K562 (cell line): Measurements from ENCODE around the gene KLK1. TPM values are rescaled to one million over a fixed set of nuclear protein-coding genes. Genes with fewer than 3 reads are reported as not detected.
A peak's percentile ranks its signal among the peaks of the same experiment; 100 is the strongest.

ENCODE experiments used
- ATF4 ChIP-seq: fragments of 450-650 bp; formaldehyde crosslinking; IDR thresholded peaks from 2 replicates; pipeline ENCODE4 v1.4.0; 2022; ENCODE audit warnings: mild to moderate bottlenecking, moderate library complexity
- CHD7 ChIP-seq: fragments of 200-600 bp; sonication (generic); IDR thresholded peaks from one replicate; pipeline ENCODE4 v1.6.1; 2012; ENCODE audit warnings: mild to moderate bottlenecking, low read depth, low read length, inconsistent platforms
- ETV5 ChIP-seq: sonication (generic); formaldehyde crosslinking; IDR thresholded peaks from 2 replicates; pipeline ENCODE4 v1.4.0; 2020; ENCODE audit warnings: low read depth, mild to moderate bottlenecking, missing genetic modification reagents
- GATAD2B ChIP-seq: fragments of 450-650 bp; IDR thresholded peaks from 2 replicates; pipeline ENCODE4 v1.6.1; 2017; ENCODE audit warnings: mild to moderate bottlenecking, borderline replicate concordance
- HNRNPUL1 ChIP-seq: fragments of 200-400 bp; formaldehyde crosslinking; IDR thresholded peaks from 2 replicates; pipeline ENCODE4 v1.6.1; 2017; ENCODE audit warnings: low read length
- MBD2 ChIP-seq: sonication (generic); IDR thresholded peaks from 2 replicates; pipeline ENCODE4 v1.6.1; 2016; ENCODE audit warnings: low read depth, borderline replicate concordance
- NR2F6 ChIP-seq: fragments of 450-650 bp; formaldehyde crosslinking; IDR thresholded peaks from 2 replicates; pipeline ENCODE4 v1.4.0; 2020; ENCODE audit warnings: mild to moderate bottlenecking
- RBM17 ChIP-seq: fragments of 200-400 bp; formaldehyde crosslinking; IDR thresholded peaks from 2 replicates; pipeline ENCODE4 v1.6.1; 2017; ENCODE audit warnings: low read depth, mild to moderate bottlenecking, low read length, borderline replicate concordance
- RFX1 ChIP-seq: fragments of 450-650 bp; IDR thresholded peaks from 2 replicates; pipeline ENCODE4 v1.6.1; 2016; ENCODE audit warnings: mild to moderate bottlenecking, moderate library complexity
- TEAD1 ChIP-seq, 2 experiments: fragments of 450-650 bp in 1 of 2; sonication (generic) in 1 of 2; formaldehyde crosslinking; IDR thresholded peaks; 2 replicates each; pipeline versions ENCODE4 v1.4.0 to v1.8.0; 2020 to 2022; ENCODE audit warnings: mild to moderate bottlenecking in 2 of 2, missing genetic modification reagents in 1 of 2
- TRIM28 ChIP-seq: fragments of 450-650 bp; IDR thresholded peaks from 2 replicates; pipeline ENCODE4 v1.6.1; 2017
- U2AF1 ChIP-seq: fragments of 200-400 bp; formaldehyde crosslinking; optimal IDR thresholded peaks from 2 replicates; pipeline ENCODE3; 2017; ENCODE audit warnings: mild to moderate bottlenecking, low read depth, low read length, moderate library complexity
- ZNF232 ChIP-seq: sonication (generic); formaldehyde crosslinking; IDR thresholded peaks from 2 replicates; pipeline ENCODE4 v1.8.0; 2022; ENCODE audit warnings: mild to moderate bottlenecking, missing genetic modification reagents
- ZNF445 ChIP-seq: fragments of 250-450 bp; sonication (Bioruptor Pico); IDR thresholded peaks from 2 replicates; pipeline ENCODE4 v1.4.0; 2020; ENCODE audit warnings: low read depth, mild to moderate bottlenecking, moderate library complexity
- ZNF778 ChIP-seq: fragments of 450-650 bp; formaldehyde crosslinking; IDR thresholded peaks from 2 replicates; pipeline ENCODE4 v1.4.0; 2020; ENCODE audit warnings: mild to moderate bottlenecking, moderate library complexity
- polyA plus RNA-seq, 8 experiments: library from polyadenylated mRNA; depleted of rRNA in 4 of 8; stranded (reverse) in 5 of 8; unstranded in 3 of 8; fragments of >200 nt; fragmentation: Nextera tagmentation in 2 of 8; fragmentation: Illumina TruSeq in 1 of 8; extraction: Ambion mirVana in 2 of 8; extraction: Trizol in 1 of 8; gene quantifications; 2 replicates each; pipeline versions ENCODE4 v1.2.1 to v1.2.3, GENCODE V29; 2011 to 2014; ENCODE audit warnings: inconsistent platforms in 1 of 8, missing spikeins in 1 of 8
- total RNA-seq, 7 experiments: library from RNA; depleted of rRNA in 6 of 7; stranded (reverse); fragments of >200 nt in 6 of 7; fragmentation: Illumina TruSeq in 2 of 7; extraction: Trizol in 2 of 7; gene quantifications; 2 replicates each; pipeline versions ENCODE4 v1.2.1 to v1.2.3, GENCODE V29; 2011 to 2021; ENCODE audit warnings: low replicate concordance in 1 of 7

Gene KLK1
- total and polyA plus RNA-seq, 9 of the 15 experiments (the other 6 are each of a cell fraction or from before 2014, with no cell fraction given): 0.87 to 15.4 (median 9.1) TPM

GRCh38 chr19:50804420-50805272 is 18.9 kb downstream of the KLK1 start (continued):
- no peak for TF ChIP-seq CHD7
- no peak for TF ChIP-seq HNRNPUL1
- no peak for TF ChIP-seq TRIM28
- TF ChIP-seq RBM17: no peak
- no peak for TF ChIP-seq ZNF445 (CRISPR knock-in tag)
- TF ChIP-seq ZNF778: no peak
- no peak for TF ChIP-seq GATAD2B
- peak; percentile 80 for TF ChIP-seq ETV5
- no peak for TF ChIP-seq ZNF232
- TF ChIP-seq NR2F6 (CRISPR knock-in tag): no peak
- 0 out of 4 replicates have a peak, but pooled peaks have one; percentile 1 to 54 for TF ChIP-seq TEAD1 (CRISPR knock-in tag; IDR thresholded peaks at IDR 0.05)
- 0 out of 2 replicates have a peak, but pooled peaks have one; percentile 28 for TF ChIP-seq ATF4 (CRISPR knock-in tag)
- no peak for TF ChIP-seq U2AF1
- TF ChIP-seq MBD2: peak; percentile 82
- no peak for TF ChIP-seq RFX1
